GM19193 (cell line): Measurements from ENCODE around the gene EPB41.

Experiments
- POLR2A ChIP-seq: IDR thresholded peaks from 4 replicates; pipeline ENCODE4 v1.6.1; 2011; ENCODE audit not compliant: insufficient read depth, insufficient read length; ENCODE audit errors: extremely low read depth

The EPB41 gene

DNA sequence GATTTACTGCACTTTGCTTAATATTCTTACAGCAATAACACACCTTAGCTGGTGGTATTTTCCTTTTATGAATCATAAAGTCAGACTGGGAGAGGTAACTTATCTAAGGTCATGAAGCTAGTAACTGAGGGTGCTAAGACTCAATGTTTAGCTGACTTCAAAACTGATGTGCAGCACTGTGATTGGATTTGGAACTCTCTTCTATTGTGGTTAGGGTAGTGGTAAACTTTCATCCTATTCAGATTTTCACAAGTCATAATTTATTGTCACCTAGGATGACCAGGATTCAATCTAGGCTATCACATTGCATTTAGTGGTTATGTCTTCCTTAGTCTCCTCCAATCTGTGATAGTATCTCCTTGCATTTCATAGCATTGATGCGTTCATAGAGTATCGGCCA lies 18.9 kb downstream of the EPB41 start:
- TF ChIP-seq POLR2A: no peak

DNA sequence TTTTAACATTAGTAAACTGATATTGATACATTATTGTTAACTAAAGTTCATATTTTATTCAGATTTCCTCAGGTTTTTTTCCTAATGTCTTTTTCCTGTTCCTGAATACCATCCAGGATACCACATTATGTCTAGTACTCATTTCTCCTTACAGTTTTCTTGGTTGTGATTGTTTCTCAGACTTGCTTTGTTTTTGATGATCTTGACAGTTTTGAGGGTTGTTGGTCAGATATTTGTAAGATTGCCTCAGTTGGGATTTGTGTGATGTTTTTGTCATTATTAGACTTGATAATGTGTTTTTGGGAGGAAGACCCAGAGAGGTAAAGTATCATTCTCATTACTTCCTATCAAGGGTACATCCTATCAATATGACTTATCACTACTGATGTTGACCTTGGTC lies 19.5 kb downstream of the EPB41 start:
- TF ChIP-seq POLR2A: no peak

DNA sequence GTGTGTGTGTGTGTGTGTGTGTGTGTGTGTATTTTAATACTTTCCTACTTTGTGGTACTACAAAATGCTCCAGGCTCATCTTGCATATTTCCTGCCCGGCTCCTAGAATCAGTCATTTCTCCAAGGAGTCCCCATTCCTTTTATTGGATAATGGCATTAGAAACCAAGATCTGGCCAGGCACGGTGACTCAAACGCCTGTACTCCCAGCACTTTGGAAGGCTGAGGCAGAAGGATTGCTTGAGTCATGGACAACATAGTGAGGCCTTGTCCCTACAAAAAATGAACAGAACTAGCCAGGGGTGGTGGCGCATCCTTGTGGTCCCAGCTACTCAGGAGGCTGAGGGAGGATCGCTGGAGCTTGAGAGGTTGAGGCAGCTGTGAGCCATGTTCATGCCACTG lies 20.3 kb downstream of the EPB41 start:
- TF ChIP-seq POLR2A: no peak

DNA sequence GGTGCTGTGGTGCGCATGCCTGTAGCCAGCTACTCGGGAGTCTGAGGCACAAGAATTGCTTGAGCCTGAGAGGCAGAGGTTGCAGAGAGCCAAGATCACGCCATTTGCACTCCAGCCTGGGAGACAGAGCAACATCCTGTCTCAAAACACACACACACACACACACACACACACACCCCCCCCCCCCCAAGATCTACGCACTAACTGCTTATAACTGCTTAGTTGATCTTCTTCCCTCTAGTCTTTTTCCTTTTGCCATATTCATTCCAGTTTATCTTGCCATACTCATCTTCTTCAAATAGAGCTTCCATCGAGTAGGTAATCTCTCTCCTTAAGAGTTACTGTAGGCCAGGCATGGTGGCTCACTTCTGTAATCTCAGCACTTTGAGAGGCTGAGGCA lies 20.9 kb downstream of the EPB41 start:
- no peak for TF ChIP-seq POLR2A

DNA sequence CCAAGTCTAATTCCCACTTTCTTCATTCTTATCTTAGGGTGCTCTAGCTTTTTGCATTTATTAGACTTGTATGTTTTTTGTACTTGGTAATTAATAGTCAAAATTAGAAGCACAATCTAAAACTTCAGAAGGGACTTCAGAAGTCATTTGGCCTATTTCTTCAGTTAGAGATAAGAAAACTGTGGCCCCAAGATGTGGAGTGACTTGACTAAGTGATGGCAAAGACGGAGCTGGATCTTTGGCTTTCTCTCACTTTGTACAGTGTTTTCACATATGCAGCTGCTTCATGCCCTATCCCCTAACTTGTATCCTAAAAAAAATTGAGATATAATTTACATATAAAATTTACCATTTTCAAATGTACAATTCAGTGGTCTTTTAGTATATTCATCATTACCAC lies 21.7 kb downstream of the EPB41 start:
- no peak for TF ChIP-seq POLR2A

DNA sequence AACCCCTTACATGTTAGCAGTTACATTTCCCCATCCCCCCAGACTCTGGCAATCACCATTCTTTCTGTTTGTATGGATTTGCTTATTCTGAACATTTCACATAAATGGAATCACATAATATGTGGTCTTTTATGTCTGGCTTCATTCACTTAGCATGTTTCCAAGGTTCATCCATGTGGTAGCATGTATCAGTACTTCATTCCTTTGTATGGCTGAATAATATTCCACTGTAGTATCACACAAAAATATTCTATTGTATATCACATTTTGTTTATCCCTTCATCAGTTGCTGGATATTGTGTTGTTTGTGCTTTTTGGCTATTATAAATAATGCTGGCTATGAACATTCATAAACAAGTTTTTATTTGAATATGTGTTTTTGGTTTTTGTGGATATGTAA lies 22.2 kb downstream of the EPB41 start:
- TF ChIP-seq POLR2A: no peak

DNA sequence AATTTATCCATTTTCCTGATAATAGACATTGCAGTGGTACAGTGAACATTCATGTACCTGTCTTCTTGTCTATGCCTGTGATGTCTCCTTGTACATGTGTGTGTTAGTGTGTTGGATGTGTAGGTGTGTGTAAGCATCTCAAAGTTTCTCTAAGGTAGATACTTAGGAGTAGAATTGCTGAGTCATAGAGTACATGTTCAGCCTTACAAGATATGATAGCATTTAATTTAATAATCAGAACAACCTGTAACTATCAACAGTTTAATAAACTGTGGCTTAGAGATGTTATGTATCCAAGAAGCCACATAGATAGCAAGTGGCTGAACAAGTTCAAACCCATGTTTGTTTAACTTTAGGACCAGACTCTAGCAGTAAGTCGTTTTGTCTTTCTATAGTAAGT lies 35.6 kb downstream of the EPB41 start:
- no peak for TF ChIP-seq POLR2A

DNA sequence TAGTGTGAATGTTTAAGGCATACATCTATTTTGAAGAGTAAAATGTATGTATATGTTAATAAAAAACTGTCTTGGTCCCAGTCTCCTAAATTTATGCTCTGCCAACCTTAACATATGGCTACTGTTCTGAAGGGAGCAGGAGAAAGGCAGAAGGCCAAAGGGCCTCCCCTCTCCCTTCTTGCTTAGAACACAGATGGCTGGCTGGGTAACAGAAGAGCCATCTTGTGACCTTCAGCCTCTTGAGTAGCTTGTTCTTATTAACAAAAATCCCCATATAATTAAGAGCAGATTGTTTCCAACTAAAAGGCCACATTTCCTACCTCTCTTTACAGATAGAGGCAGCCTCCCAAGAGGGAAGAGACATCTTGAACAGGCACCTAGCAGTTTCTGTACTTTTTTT lies 36.1 kb downstream of the EPB41 start:
- TF ChIP-seq POLR2A: no peak

DNA sequence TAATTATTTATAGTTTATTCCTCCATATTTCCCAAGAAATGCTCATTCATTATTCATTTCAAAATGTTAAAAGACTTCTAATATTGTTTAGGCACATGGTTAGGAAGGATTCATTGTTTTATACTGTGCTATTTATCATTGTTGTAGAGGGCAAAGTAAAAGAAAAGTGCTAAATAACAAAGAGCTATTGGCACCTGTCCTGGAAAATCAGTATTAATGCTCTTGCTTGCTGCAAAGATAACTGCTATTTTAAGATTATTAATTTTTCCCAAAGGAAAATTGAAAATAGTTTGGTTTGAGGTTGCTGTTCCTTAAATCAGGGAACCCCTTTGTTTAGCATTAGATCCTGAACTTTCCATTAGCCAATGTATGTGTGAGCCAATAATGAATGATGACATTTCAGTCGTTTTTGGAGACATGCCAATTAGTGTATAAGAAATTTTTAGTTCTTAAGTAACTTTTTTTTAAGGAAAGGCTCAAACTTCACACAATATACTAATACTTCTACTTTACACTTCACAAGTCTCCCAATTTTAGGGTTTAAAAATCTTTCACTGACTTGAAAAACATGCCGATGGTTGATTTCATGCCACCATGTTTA lies 39.9 kb downstream of the EPB41 start:
- TF ChIP-seq POLR2A: no peak

DNA sequence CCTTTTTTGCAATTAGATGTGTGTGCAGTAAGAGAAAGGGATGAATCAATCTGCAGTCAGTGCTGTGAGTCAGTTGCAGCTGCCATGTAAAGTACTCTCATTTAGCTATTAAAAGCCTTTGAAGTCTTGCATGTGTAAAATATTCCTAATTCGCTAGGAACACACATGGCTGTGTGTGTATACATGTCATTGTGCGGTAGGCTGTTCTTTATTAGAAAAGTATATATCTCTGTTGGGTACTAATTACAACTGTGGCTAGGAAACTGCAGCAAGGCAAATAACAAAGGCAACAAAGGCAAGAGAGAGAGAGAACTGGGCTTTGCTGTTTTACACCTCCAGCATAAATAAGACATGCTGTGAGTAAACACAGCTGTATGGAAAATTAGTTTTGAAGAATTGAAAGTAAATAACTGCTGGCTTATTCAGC lies 41.7 kb downstream of the EPB41 start:
- no peak for TF ChIP-seq POLR2A

DNA sequence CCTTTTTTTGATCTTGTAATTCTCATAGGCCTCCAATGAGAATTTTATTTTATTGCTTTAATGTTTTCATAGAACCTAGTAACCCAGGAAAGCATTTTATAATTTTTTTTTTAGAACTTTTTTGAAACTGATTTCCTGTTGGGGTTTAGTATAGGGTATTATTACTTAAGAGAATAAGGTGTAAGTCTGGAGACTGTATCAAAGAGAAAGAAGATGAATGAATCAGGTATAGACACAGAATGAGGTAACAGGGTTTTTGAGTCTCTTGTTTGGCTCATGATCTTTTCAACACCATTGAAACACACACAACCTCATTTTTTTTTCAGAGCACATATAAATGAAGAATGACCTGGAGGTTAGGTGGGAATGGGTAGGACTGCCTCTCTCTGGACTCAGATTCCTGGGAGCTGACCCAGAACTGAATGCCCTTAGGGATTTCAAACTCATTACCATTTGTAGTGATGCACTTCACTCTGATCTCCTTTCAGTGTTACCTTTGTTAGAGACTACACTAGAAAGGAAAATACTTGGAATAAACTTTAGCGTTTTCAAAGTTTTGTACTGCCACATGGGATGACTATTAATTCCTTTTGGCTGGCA lies 51.0 kb downstream of the EPB41 start:
- TF ChIP-seq POLR2A: no peak

DNA sequence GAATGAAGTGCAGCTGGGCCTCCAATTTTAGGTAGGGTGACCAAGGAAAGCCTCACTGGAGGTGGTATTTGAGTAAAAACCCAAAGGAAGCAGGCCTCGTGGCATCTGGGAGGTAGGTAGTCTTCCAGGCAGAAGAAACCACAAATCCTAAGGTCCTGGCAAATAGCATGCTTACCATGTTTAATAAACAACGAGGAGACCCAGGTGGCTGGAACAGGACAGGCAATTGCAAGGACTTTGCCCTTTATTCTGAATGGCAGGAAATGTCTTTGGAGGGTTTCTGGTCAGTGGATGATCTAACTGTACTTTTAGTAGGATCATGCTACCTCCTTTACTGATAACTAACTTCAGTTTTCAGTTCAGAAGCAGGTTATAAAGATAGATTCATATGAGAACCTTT lies 52.2 kb downstream of the EPB41 start:
- no peak for TF ChIP-seq POLR2A

DNA sequence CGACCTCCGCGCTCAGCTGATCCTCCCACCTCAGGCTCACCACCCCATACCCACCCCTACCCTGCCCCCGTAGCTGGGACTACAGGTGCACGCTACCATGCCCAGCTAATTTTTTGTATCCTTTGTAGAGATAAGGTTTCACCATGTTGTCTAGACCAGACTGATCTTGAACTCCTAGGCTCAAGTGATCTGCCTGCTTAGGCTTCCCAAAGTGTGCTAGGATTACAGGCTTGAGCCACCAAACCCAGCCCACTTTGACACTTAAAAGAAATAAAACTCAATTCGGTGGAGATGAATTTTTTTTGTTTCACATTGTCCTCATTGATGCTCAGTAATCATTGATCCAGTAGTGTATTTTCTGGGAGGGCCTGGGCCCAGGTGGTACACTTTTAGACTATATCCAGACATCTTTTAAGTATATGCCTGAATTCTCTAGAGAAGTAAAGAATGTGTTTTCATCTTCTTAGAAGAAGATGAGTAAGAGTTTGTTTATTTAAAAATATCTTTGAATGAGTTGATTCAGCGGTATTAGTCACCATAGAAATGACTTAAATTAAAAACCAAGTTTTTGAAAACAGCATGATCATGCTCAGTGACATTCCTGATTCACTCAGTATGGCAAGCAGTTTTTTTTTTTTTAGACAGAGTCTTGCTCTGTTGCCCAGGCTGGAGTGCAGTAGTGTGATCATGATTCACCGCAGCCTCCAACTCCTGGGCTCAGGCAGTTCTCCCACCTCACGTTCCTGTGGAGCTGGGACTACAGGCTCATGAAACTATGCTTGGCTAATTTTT lies 57.8 kb downstream of the EPB41 start:
- no peak for TF ChIP-seq POLR2A

DNA sequence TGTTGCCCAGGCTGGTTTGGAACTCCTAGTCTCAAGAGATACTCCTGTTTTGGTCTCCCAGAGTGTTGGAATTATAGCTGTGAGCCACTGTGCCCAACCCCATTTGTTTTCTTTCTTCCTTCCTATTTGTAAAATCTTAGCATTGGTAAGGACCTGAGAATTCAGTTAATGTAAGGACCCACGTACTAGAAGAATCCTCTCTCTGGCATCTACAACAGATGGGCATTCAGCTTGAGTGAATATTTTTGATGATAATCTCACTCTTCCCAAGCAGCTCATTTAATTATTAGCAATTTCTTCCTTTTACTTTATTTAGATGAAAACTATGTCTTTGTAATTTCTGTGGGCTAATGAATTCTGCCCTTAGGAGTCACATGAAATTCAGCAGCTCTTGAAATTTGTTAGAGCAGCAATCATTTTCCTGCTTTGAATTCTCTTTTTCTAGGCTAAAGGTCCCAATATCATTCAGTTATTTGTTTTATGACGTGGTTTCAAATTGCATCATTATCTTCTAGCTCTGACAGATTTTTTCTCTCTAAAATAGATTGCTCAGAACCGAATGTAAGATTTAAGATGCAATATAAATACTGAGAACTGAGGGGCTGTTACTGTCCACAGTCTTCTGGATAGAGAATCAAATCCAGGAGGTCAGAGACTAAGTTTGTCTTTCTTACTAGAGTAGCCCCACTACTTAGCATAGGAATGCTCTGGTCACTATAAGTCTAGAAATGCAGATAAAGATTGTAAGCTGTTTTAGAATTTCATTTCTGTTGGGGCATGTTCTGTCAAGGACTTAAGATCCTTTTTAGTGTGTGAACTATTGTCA lies 59.4 kb downstream of the EPB41 start:
- TF ChIP-seq POLR2A: no peak

DNA sequence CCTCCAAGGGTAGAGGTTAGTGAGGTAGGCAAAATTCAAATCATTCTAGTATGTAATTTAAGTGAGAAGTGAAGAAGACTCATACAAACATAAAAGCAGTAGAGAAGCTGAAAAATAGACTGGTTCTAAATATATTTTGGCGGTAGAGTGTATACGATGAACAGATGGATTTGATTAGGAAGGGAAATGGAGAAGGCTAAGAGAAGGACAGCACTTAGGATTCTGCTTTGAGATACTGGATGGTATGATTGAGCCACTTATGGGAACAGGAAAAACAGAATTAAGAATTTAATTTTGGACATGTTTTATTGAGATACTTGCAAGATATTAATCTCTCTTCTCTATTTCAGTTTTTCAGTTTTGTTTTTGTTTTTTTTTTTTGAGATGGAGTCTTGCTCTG lies 60.1 kb downstream of the EPB41 start:
- TF ChIP-seq POLR2A: no peak
